Stimulated activated CD8-positive, alpha-beta memory T cell treated with anti-CD3 and anti-CD28 coated beads, Interleukin-7, amount 100 ng/mL, for 24 hours (primary cell): ENCODE measurements around the gene HES7.

Source experiments
- DNase-seq: peaks from one replicate; pipeline ENCODE4 v3.0.0-alpha.2; 2020; ENCODE audit warnings: low read depth

The HES7 gene

DNA sequence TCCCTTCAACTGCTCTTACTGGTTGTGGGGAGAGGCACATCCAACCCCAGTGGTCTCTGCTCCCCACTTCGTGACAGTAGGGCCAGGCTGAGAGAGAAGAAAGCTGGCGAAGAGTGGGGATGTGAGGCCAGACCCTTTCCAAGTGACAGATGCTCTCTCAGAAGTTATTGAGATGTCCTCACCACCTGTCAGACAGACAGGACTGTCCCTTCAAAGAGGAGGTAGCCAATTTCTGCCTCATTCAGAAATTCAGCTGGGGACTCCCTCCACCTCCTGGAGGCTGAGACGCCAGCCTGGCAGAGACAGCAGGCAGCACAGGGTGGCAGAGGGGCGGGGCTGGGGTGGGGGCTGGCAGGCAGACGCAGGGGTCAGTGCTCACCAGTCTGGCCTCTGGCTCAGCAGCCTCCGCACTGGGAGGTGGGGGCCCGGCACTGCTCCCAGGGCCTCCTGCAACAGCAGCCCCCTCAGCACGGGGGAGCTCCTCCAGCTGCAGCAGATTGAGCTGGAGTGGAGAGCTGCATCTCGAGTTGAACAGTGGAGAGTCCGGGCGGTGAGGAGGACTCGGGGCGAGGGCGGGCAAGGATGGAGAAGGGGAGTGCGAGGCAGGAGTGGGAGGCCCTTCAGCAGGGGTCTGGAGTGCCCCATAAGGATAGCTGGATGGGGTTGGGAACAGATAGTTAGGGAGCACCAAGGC is 19.1 kb upstream of the HES7 start:
- no peak for DNase-seq

DNA sequence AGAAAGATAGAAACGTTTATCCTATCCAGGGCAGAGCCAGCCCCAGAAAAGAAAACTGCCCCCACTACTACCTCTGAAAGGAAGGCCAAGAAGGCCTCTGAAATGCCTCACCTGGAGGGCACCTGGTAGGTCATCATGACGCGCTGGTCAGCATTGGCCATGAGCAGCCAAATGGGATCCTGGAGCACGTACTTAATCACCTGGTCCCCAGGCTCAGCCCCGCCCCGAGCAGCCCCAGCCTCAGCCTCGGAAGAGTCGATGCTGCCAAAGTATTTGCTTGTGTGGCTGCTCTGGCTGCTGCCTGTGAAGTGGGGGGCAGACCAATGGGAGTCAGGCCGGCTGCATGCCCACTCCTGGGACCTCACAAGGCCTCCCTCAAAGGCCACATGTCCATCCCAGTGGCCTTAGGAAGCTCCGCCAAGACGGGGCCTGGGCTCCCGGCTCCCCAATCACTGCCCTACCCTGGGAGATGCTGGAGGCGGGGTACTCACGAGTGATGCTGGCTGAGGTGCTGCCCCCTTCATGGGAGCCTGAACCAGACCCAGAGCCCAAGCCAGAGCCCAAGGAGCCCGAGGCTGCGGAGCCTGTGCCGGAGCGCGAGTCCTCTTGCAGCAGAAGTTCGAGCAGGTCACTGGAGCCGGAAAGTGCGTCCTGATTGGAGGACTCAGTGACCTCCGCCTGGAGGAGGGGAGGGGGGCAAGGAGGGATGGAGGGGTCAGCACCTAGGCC is 18.4 kb upstream of the HES7 start:
- DNase-seq, result no peak

DNA sequence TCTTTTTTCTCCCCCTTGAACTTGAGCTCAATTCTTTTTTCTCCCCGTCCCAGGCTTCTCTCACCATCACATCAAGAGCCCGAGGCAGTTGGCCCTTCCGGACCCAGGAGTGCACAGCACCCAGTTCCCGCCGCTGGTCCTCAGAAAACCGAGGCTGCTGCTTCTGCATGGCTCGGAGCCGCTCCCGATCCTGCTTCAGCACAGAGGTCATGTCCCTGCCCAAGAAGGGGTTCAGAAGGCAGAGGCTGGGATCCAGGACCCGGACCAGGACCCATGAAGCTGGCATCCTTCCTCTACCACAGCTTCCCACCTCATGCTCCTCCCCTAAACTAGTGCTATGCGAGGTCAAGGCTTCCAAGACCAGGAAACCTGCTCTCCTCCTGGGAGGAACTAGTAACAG is 17.8 kb upstream of the HES7 start:
- DNase-seq, result no peak

DNA sequence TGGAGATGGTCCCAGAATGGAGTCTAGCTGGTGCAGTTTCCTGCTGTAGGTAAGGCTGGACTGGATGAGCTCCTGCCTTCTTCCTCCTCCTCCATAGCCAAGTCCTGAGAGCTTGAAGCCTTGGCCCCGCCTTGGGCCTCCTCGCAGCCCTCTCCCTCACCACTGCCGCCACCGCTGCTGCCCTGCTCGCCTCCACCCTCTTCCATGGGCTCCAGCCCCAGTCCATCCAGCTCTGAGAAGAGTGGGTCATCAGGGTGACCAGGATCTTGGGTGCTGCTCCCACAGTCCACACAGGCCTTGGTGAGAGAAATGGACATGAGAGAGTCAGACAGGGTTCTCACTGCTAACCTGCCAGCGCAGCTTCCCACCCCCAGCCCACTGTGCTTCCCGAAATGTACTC is 17.1 kb upstream of the HES7 start:
- no peak for DNase-seq

DNA sequence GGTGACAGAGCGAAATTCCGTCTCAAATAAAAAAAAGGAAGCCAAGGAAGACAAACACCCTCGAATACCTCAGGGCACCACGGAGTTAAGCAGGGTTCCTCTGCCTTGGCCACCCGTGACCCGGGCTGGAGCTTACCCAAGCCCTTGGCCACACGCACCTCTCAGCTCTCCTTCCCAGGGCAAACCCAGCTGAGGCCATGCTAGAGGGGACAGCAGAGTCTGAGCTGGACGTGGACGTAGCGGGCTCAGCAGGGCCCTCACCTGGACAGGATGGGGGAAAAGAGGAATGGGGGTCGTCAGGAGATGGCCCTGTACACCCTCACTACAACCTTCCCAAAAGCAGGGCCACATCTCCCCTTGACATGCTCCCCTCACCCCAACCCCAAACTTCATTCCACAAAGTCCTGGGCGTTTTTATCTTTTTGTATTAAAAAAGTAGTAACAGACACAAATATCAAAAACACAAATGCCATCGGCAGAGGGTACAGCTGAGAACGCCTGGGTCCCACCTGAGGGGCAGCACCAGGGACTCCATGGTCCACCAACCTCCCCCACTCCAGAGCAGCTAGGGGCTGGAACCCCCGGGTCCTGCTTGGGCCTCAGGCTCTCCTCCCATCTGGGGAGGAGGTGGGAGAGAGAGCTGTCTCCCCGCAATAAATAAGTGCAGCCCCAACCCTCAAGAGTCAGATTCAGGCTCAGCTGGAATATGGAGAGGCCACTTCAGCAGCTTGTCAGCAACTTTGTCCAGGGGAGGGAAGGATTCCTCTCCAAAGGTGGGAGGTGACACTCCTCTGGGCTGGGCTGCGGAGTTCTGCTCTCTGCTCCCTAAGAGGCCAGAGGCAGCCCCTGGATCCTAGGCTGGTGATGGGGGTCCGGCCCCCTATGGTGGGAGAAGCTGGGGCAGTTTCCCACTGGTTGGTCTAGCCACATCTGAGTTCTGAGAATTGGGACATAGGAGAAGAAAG is 16.4 kb upstream of the HES7 start:
- no peak for DNase-seq

DNA sequence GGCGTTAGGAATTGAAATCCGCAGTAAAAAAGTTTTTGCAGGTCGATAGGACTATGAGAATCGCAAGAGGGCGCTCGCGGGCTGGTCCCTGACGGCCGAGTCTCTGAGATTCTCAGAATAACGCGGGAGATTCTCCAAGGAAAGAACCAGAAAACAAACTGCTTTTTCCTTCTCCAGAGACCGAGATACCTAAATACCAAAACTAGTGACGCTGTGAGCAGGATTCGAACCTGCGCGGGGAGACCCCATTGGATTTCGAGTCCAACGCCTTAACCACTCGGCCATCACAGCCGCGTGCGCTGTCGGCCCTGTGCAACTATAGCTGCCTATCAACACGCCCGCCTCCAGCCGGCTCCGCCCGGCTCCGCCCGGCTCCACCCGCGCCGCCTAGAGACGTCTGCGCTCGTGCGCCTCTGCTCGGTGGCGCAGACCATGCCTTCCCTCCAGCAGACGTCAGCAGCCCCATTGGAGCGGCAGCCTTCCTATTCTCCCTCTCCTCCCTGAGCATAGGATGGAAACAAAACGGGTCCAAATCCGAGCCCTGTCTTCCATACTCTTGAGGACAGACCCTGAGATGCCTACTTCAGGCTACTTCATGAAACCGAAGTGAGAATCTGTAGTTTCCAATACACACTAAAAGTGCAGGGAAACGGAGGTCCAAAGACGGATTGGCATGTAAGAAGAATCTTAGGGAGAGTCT is 14.9 kb upstream of the HES7 start:
- DNase-seq, result peak; percentile 94

DNA sequence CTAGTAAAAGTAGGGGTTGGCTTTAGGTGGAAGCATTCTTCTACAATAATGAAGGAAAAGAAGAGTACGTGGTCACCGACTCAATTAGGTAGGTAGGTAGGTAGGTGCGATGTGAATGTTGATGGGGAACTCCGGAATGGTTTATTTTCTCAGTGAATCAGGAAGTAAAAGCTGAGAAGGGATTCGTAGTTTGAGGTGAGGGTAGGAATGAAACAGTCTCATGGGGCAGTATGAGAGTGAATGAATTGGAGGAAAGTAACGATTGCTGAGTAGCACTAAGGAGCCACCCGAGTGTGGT is 14.4 kb upstream of the HES7 start:
- DNase-seq, result no peak

DNA sequence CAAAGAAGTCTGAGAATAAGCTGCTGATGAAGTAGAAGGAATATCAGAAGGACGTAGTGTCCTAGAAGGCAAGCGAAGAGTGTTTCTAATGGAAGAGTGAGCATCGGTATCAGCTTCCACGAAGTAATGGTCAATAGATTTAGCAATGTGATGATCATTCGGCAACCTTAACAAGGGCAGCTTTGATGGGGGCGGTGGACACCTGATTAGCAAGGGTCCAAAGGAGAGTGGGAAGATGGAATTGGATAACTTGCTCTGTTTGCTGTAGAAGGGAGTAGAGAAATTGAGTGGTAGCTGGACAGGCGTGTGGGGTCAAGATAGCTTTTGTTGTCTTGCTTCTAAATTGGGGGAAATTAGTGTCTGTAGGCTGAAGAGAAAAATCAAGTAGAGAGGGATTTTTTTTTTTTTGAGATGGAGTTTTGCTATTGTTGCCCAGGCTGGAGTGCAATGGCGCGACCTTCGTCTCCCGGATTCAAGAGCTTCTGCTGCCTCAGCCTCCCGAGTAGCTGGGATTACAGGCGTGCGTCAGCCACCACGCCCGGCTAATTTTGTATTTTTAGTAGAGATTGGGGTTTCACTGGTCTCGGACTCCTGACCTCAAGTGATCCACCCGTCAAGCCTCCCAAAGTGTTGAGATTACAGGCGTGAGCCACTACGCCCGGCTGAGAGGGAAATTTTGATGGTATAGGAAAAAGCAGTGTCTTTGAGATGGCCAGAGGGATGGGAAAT is 13.9 kb upstream of the HES7 start:
- DNase-seq, result no peak

DNA sequence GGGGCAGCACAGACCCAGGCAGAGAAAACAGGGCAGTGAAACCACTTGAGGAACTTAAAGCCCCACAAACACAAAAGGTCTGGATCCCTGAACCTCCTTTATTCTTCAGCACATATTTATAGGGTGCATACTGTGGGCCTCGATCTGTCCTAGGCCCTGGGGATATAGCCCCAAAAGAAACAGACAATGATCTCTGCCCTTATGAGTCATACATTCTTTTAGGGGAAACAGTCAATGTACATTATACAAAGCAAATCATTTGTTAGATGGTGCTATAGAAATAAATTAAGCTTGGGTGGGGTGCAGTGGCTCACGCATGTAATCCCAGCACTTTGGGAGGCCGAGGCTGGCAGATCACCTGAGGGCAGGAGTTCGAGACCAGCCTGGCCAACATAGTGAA is 10.0 kb upstream of the HES7 start:
- no peak for DNase-seq

DNA sequence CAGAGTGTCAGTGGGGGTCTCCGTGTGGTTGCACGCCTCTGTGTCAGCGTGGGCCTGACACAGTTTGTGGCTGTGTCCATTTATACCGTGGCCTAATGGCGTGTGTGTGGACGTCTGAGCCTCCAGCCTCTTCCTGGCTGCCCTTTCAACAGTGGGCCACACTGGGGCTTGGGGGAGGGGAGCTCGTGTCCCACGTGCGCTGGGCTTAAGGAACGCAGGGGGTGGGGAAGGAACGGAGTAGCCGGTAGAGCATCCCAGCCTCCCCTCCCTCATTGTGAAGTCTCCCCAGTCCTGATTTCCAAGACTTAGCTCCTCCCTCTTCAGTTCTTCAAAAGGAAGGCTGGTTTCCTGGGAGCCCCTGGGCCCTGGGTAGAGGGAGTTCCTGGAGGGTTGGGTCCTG is 9.5 kb upstream of the HES7 start:
- no peak for DNase-seq

DNA sequence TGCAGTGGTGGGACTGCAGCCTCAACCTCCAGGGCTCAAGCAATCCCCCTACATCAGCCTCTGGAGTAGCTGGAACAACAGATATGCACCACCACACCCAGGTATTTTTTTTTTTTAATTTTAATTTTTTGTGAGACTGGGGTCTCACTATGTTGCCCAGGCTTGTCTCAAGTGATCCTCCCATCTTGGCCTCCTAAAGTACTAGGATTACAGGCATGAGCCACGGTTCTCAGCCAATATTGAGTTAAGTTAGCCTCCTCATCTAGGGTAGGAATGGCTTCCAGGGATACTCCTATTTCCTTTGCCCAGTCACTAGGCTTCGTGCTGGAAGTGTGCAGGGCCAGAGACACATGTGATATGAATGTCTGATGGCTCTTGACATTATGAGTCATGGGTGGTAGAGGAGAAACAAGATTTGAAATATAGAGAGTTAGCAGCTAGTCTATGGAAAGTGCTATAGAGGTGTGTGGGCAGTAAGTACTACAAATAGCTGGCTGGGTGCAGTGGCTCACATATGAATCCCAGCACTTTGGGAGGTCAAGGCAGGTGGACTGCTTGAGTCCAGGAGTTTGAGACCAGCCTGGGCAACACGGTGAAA is 8.0 kb upstream of the HES7 start:
- DNase-seq, result no peak

DNA sequence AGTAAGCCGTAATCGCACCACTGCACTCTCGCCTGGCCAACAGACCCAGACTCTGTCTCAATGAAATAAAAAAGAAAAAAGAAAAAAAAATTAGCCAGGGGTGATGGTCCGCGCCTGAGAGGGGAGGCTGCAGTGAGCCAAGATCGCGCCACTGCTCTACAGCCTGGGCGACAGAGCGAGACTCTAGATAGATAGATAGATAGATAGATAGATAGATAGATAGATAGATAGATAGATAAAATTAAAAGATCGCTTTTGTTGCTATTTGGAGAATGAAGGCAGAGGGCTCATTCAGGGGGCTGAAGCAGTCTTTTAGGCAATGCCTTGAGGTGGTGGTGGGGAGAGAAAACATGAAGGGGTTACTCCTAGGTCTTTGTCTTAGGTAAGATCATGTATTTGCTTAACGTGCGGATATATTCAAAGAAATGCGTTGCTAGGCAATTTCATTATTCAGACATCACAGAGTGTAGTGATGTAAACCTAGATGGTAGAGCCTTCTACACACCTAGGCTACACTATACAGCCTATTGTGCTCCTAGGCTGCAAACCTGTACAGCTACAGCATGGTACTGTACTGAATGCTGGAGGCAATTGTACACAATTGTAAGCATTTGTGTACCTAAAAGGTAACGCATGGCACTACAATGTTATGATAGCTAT is 4.3 kb upstream of the HES7 start:
- no peak for DNase-seq

DNA sequence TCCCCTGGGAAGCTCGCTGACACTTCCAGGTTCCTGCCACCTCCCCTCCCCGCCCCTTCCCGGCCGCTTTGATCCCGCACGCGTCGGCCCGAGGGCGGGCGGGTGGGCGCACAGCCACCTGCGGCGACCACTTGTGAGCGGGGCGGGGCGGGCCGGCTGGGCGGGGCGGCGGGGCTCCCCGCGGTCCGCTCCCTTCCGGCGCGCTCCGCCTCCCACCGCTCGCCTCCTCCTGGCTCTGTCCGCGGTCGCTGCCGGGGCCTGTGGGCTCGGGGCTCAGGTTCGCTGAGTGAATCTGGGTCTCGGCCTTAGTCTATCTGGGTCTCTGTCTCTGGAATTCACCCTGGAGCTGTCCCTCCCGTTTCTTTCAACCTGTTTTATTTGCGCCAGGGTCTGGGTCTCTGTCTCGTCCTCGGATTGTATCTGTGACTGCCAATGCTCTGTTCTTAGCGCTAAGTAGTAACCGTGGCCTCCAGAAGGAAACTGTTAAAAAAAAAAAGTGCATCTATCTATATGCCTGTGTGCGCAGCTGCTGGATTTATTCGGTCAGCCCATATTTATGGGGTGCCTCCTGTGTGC is 2.7 kb upstream of the HES7 start:
- DNase-seq, result no peak

DNA sequence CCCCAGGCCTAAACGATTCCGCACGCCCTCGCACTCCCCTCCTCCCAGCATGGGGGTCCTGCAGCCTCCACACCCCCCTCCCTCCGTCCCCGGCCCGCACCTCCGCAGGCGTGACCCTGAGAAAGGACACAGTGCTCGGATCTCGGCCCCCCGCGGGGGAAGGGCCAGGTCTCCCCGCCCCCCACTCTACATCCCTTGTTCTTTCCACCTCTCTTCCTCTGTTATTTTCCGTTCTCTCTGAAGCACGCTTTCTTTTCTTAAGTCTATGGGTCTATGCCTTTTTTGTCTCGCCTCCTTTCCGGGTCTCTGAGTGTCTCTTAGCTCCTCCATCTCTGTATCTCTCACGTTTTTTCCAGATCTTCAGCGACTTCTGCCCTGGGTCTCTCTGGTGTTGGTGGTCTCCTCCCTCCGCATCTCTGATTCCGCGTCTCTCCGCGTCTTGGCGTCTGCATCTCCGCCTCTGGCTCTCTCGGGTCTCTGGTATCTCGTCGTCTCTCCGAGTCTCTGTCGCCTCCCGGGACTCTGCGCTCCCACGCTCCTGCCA is 2.1 kb upstream of the HES7 start:
- no peak for DNase-seq

DNA sequence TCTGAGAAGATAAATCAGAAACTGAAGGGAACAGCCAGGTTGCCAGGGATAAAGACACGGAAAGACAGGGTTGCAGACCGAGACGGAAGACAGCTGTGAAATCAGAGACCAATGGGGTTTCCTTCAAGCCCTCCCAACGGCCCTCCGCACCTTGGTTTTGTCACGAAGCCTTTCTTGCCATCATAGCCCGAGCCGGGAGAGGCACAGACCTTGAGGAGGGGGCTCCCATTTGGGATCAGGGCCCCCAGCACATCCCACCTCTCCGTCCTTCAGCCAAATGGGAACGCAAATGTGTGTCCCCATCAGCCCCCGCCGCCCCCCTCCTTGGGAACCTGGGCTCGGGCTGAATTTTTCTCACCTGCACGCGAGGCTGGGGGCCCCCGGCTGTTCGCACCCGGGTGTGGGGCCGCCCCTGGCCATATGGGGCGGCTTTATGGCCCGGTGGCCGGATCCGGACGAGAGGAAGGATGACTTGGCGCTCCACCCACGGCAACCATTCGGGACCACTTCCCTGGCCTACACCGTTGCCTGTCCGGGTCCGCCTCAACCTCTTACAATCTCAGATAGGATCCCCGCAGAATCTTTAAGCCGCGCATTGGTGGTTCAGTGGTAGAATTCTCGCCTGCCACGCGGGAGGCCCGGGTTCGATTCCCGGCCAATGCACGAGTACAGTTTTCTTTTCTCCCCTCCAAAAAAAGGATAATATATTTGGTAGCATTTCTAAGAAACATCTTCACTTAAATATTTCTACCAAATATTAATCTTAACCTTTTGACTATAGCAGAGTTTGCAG is 1.4 kb upstream of the HES7 start:
- DNase-seq, result peak; percentile 91

DNA sequence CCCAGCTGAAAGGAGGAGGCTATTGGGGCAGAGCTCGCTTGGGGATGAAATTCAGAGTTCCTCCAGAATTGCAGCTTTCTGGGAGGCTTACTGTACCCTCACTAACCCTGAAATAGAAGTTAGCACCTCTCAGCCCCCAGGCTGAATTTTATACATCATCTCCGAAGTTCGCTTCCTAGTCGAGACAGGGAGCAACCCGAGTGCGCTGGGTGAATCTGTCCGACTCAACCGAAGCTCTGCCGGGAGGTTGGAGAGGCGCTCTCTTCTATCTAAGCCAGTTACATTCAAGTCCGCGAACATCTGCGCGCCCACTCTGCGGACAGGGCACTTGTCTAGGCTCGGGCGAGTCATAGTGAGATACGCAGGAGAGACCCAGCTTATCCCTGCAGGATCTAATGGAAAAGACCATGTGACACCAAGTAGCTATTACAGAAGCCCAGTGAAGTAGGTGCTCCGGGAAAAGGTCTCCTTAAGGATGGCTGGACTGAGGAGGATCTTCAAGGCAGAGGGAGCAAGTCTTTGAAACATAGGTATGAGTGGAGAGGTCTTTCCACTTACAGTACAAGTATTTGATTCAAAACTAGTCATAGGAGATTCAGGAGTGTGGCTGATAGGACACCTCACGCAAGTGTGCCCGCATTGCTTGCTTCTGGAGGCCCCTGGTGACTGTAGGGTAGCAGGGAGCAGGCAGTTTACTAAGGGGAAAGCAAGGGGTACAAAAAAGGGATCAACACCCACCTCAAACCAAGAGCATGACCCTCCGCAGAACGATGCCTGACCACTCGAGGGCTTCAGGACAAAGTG is 646 bp upstream of the HES7 start:
- no peak for DNase-seq

DNA sequence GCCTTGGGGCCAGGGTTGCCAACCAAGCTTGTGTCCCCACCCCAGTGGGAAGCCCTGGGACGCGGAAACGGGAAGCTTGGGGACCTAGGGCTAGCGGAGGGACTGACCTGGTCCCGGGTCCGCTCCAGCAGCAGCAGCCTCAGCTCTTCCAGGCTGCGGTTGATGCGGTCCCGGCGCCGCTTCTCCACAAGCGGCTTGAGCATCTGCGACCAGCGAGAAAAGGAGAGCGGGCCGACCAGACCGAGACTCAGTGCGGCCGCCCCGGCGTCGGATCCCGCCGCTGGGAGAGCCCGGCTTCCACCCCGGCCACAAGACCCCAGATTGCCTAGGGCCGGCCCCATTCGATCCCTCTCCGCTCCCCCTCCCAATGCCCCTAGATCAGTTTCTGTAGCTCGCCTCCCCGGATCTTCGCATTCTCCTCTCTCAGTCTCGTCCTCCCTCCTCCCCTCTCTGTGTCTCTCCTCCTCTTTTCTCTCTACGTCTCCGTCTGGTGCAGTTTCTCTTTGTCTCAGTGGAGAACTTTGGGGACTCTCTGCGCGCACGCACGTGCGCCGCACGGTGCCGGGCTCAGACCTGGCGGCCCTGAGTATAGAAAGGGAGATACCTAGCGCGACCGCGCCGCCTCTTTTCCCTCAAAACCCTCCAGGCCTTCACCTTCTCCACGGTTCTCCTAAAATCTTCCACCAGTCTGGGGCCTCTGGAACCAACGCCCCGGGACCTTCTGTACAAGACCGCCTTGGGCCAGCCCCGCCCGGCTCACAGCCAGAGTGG is 797 bp downstream of the HES7 start:
- DNase-seq, result no peak
